NOMO-1 treated with DMSO at 0.1 percent for 48 hours (cell line): ENCODE data around the gene FOXI3.

Experiments used
- DNase-seq: peaks from one replicate; lab custom pipeline; 2025; ENCODE audit not compliant: unreplicated experiment; lab: John Stamatoyannopoulos, UW

Gene FOXI3

DNA sequence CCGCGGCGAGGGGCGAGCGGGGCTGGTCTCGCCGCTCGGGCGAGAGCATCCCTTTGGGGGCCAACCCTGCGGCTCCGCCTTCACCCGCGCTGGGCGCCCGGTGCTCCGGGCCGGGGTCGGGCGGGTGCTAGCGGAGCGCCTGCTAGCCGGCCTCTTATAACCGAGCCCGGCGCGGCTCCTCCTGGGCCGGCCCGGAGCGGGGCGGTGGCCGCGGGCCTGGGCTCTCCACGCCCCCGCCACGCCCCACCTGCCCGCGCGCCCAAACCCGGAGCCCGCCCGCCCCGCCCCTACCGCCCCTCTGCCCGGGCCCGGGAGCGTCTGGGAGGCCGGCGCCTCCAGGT, at the start of gene FOXI3:
FOXI3 (minus strand) TSS at position 129 of the 341 bp plus-strand sequence. CDS start 158 bp downstream, outside the sequence.
- DNase-seq: no peak

DNA sequence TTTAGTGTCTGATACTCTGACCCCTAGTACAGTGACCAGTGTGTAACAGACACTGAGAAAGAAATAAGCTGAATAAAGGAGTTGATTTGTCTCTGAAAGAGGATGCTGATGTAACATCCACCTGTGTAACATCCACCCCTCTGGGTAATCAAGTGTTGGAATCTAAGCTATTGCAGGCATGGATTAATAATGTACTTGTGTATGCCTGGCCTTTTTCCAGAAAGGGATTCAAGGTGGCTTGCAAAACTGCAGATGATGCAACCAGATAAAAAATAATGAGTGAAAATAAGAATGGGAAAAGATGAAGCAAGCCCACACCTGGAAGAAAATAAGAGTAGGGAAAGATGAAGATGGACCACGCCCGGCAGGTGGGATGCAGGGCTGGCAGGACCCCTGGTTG, 48.2 kb upstream of the FOXI3 start:
- DNase-seq: no peak

DNA sequence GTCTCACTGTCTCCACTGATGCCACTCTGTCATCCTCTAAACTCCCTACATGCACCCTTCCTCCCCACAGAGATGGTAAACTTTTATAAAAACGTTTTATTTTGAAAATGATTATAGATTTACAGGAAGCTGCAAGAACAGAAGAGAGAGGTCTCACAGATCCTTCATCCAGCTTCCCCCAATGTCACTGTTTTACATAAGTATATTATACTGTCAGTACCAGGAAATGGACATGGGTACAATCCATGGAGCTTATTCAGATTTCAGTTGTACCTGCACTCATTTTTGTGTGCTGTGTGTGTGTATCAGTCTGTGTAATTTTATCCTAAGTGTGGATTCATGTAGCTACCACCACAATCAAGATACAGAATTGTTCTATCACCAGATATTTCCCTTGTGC, 46.7 kb upstream of the FOXI3 start:
- no peak for DNase-seq

DNA sequence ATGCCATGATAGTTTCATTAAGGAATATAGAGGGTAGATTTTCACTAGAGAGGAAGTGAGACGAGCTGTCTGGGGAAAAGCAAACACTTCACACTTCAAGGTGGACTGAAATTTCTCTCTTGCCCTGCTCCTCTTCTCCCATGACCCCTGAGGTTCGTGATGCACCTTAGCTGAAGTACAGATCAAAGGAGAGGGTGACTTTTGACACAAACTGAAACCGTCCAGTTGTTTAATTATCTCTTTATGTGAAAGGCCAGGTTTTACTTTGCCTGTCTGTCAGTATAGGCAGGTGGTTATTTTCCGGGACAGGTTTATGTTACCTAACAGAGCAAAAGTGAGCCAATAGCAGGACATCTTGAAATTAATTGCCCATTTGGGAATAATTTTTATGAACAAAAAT, 41.0 kb upstream of the FOXI3 start:
- no peak for DNase-seq

DNA sequence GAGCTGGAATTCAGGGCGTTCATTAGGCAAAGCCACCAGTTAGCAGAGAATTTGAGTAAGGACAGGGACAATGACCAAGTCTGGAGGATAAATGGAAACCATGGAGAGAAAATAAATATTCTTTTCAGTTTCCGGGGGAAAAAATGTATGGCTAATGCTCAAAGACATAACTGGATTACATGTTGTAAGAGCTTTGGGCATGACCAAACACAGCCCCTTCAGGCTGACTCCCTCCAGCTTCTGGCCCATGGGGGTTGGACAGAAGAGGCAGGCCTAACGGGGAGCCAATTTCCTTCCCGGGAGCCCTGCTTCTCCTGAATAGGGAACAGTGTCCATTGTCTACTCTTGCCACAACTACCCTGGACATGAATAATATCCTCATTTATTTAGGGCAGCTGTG, 39.5 kb upstream of the FOXI3 start:
- no peak for DNase-seq

DNA sequence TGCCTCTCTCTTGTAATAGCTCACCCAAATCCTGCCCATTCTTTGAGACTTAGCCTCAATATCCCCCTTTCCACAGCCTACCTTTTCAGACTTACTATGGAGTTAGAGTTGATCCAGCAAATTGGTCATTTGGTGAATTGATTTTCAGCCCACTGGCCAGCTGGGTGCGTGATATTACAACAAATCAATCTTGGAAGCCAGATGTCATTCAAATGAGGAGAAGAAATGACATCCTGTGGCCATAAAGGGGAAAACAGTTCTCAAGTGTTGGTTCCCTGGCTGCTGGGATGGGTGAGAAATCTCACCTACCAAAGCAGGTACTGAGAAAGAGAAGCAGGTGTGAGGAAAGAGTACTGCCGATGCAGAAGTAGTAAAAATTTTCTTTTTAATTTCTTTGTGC, 36.7 kb upstream of the FOXI3 start:
- no peak for DNase-seq

DNA sequence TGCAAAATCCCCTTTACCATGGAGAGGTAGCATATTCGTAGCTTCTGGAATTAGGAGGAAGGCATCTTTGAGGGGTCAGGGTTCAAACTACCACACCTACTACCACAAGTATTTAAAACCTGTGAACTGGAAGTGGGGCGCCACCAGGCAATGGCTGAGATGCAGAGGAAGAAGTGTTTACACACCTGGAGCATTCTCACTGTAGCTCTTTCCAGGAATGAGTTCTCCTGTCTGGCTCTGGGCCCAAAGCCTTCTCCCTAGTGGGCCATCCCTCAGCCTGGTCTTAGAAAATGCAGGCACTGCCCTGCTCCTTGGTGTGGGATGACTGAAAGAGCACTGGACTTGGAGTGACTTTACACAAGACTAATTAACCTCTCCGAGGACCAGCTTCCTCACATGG, 30.7 kb upstream of the FOXI3 start:
- no peak for DNase-seq

DNA sequence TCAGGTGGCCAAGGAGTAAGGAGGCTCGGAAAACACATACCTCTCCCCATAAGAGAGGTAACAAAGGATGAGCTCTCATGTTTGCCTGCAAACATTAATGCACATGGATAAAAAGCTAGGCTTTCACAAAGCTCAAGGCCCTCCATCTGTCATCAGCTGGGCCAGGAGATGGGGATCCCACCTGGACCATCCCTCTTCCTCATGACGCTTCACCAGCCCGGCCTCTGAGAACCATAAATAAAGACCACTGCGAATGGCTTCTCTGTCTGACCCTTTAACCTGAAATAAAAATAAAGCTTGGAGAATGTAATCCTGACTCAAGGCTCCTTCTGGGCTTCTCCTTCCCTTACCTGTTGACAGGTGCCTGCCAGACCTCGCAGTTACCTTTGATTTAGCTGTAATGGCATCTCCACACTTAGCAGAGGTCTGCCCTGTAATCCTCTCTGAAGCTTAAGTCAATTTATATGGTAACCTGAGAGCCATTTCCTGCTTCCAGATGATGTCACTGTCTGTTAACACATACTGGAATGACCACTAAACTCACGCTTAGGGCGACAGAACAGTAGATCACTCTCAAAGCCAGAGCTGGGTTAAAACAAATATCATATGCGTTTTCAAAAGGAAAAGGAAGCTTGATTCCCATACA, 29.3 kb upstream of the FOXI3 start:
- no peak for DNase-seq

DNA sequence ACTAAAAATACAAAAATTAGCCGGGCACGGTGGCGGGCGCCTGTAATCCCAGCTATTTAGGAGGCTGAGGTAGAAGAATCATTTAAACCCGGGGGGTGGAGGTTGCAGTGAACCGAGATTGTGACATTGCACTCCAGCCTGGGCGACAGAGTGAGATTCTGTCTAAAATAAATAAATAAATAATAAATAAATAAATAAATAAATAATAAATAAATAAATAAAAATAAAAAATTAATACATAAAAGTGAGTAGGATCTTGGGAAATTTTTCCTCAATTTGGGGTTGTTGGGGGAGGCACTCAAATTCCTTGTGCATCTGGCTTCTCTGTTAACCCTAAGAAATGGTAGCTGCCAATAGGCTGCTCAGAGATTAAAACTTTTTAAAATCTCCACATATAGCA, 20.3 kb upstream of the FOXI3 start:
- no peak for DNase-seq

DNA sequence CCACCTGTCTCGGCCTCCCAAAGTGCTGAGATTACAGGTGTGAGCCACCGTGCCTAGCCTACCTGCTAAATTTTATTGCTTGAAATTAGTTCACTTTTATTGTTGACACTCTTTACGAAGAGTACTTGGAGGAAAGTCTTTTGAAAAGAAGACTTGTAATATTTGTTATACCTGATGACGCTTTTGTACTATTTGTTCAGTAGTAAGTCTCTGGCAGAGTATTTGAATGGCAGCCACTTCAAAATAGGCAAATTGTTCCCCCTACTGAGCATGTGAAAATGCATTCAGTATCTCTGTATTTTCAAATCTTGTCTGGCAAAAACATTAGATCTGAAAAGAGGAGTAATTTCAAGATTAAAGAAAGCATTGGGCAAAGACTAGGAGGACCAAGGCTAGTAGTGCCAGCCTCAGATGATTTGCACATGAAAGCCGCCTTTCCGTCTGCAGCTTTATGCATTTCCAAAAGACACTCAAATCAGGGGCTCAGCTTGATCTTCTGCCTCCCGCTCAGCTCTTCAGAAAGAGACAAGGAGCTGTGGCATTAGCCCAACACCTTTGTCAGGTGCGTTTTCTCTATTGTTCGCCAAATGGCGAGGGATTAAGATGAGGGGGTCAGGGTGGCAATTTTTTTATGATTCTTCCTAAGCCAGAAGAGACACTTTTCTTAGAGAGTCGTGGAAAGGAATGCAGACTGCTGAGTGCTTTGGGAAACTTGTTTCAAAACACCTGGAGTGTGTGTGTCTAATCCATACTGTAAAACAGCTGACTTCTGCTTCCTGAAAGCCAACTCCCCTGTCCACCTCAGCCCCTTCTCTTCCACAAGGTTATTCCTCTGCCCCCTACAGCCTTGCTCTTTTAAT, 18.8 kb upstream of the FOXI3 start:
- no peak for DNase-seq

DNA sequence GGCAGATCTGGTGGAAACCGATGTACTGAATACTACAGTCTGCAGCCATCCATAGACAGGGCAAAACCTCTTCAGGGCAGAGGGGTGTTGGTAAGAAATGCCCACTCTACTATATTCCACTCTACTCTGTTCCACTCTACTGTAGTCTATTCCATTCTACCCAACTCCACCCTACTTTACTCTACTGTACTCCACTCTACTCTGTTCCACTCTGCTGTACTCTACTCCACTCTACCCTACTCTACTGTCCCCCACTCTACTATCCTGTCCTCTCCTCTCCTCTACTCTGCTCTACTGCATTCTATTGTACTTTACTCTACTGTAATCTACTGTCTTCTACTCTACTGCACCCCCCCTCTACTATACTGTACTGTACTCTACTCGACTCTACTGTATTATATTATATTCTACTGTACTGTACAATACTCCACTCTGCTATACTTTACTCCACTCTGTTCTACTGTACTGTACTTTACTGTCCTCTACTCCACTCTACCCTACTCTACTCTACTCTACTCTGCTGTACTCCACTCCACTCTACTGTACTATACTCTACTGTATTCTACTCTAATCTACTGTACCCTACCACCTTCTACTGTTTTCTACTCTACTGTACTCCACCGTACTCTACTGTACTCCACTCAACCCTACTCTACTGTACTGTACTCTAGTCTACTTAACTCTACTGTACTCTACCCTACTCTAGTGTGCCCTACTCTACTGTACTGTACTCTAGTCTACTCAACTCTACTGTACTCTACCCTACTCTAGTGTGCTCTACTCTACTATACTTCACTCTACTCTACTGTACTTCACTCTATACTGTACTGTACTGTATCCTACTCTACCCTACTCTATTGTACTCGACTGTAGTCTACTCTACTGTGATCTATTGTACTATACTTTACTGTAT, 17.0 kb upstream of the FOXI3 start:
- no peak for DNase-seq

DNA sequence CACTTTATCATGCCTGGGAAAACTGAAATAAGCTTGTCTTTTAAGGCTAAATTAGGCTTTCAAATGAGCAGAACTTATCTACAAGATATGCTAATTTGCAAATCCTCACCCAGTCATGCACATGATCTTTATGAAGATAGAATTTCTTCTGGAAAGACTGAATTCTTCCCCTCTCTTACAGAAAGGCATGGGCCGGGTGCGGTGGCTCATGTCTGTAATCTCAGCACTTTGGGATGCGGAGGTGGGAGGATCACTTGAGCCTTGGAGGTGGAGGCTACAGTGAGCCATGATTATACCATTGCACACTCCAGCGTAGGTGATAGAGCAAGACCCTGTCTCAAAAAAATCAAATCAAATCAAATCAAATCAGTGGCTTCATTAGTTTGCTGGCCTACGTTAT, 11.7 kb upstream of the FOXI3 start:
- DNase-seq: no peak

DNA sequence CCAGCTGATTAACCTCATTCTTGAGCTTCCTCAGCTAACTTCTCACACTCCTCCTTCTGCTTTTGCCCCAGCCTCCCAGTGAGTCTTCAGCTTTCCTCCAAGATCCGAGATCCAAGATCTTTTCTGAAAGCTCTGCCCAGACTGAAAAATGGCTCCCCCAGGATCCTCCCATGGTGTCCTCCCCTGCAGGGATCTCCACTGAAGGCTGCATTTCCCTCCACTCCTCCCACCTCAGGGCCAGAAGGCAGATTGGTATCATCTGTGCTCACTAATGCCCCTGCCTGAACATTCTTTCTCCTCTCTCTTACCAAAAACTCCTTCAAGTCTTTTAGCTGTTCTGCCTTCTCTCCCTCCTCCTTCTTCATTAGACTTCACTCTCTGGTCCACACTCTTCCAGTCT, 6.1 kb upstream of the FOXI3 start:
- DNase-seq: no peak

DNA sequence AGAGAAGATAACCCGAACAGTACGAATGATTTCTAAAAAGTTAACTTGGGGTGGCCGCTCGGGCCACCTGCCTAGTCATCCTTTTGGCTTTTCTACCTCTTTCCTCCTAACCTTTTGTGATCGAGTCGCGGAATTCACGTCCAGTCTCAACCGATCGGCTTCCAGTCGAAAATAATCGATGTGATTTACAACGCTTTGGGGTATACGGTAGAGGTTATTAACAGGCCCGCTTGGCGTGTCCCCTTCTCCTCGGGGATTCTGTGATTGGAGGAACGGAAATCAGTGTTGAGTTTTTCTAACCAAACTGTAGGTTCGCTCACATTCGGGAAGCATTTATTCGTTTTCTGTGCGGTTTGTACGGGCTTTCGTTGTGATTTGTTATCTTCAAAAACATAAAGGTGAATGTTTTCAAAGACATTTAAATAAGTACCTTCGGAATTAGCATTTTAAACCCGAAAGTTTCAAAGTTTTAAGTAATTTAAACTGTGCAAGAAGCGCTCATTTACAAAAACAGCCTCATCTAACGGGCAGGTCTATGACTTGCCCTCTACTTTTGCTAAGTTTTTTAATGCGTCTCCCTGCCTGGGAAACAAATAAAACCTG, 588 bp upstream of the FOXI3 start:
- no peak for DNase-seq

DNA sequence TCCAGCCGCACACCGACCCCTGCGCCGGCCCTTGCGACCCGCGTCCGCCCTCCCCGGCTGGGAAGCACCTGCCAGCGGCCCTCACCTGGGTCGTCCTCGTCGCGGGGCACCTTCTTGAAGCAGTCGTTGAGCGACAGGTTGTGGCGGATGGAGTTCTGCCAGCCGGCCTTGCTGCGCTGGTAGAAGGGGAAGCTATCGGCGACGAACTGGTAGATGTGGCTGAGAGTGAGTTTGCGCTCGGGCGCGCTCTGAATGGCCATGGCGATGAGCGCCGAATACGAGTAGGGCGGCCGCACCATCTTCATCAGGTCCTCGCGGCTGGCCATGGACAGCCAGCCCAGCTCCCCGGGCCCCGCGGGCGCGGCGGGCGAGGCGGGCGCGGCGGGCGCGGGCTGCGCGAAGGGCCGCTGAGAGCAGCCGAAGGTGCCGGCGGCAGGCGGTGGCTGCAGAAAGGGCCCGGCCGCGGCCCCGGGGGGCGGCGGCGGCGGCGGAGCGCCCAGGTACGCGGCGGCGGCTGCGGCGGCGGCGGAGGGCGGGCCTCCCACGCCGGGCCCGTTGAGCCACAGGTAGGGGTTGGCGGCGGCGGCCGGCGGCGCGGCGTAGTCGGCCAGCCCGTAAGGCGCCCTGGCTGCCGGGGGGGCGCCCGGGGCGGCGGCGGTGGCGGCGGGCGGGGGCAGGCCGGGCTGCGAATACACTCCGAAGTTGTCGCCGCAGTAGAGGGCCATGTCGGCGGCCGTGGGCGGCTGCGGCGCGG, 505 bp downstream of the FOXI3 start:
- DNase-seq: no peak

DNA sequence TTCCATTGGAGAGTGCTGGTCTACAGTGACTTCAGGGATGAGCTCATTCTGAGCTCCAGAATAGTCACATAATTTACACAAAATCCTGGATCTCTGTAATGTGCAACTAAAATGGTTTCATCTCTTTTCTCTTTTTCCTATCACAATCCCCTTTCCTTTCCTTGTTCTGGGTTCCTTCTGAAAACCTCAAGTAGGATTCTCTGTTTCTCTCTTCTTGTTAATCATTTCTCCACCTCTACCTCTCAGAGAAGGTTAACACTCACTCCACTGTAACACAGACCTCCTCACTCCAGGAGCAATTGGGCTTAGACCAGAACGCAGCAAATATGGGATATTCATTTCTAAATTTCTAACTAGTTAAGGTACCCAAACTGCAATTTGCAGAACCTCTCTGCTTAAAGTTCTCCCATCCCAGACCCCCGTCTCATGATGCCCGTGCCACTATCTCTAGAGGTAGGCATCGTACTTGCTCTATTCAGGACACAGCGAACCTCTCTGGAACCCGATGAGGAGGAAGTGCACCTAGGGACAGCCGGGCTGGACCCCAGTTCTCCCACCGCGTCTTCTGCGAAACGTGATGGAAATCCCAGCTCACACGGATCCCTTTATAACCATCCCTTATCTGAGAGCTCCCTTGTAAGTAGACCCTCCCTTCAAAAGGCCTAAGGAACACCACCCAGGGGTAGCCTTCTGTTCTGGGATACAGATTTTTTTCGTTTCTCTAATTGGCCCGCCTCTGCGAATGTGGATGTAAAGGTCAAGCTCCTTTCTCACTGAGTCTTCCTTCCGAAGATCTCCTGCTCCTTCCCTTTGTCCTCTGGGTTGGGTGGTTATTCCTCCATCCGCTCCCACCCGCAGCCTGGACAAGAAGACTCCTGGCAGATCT, 1.3 kb downstream of the FOXI3 start:
- DNase-seq: no peak

DNA sequence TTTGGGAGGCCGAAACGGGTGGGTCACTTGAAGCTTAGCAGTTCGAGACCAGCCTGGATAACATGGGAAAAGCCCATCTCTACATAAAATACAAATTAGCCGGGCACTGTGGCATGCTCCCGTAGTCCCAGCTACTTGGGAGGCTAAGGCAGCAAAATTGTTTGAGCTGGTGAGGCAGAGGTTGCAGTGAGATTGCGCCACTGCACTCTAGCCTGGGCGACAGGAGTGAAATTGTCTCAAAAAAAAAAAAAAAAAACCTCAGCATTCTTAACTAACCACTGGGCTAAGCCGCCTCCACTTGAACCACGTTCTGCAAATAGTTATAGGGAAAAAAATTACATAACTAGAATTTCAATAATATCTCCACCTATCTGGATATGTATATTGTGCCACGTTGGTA, 2.3 kb downstream of the FOXI3 start:
- no peak for DNase-seq

DNA sequence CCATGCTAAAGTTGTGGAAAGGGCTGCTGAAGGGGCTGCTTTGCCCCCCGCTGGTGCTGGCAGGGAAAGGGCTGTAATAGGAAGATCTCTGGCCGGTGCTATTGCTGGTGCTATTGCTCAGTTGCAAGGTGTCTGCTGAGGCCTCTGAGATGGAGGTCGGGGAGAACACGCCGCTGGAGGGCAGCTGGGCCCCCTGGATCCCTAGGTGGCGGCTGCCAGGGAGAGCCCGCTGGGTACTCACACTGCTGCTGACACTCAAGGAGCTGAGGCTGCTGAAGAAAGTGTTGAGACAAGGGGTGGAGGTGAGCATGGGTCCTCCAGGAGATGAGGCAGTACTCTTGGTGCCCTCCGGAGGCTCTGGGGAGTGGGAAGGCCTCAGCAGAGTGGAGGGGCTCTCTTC, 4.2 kb downstream of the FOXI3 start:
- no peak for DNase-seq

DNA sequence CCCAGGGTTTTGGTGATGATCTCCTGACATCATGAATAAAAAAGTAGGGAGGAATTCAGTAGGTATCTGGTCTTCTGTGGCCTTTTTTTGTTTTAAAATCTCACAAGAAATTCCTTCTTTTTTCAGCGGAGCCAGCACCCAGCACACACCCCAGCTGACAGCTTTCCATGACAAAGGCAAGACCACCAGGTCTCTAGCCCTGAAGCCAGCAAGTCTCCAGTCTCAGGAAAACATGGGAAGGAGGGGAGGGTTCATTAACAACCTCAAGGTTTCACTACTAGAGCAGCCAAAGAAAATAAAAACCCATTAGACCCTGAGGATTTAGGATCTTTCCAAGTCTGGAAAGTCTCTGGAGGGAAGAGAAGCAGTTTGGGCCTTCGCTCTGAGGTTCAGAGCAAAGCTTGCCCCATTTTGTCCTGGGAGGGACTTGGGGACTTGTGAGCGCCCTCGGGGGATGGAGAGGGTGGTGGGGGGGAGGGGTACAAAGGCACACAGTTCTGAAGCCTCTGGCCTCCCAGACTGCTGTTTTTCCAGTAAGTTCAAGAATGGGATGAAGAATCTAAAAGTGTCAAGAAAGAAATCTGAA, 9.0 kb downstream of the FOXI3 start:
- DNase-seq: no peak
